Neural cell (in vitro differentiated cells): ENCODE data around the gene PCDHAC2. TPM values are rescaled to one million over a fixed set of nuclear protein-coding genes. Genes with fewer than 3 reads are reported as not detected.

Source experiments
- H2AFZ ChIP-seq: fragments of 200-600, 300-800 bp; sonication (generic), shearing (Covaris generic); 2 replicates; pipeline ENCODE4 v1.6.0; 2014; ENCODE audit warnings: low read depth, mild to moderate bottlenecking, antibody characterized with exemption, low read length, moderate library complexity
- H3F3A ChIP-seq: fragments of 200-600 bp; shearing (Covaris generic); 2 replicates; pipeline ENCODE4 v1.6.1; 2016; ENCODE audit warnings: mild to moderate bottlenecking, moderate library complexity, mixed read lengths, antibody characterized with exemption, low read length; ENCODE audit not compliant: insufficient read depth, poor library complexity, severe bottlenecking
- H3K27ac ChIP-seq: fragments of 200-600, 300-800 bp; sonication (generic), shearing (Covaris generic); 2 replicates; pipeline ENCODE4 v1.5.1; 2014; ENCODE audit warnings: mild to moderate bottlenecking, low read length, moderate library complexity
- H3K27me3 ChIP-seq: fragments of 300-800, 200-600 bp; sonication (generic), shearing (Covaris generic); 2 replicates; pipeline ENCODE4 v1.6.0; 2014; ENCODE audit warnings: mild to moderate bottlenecking, low read depth, low read length, moderate library complexity; ENCODE audit not compliant: insufficient read depth
- H3K36me3 ChIP-seq: fragments of 300-800, 200-600 bp; sonication (generic), shearing (Covaris generic); 2 replicates; pipeline ENCODE4 v1.5.1; 2014; ENCODE audit warnings: mild to moderate bottlenecking, antibody characterized with exemption, low read length, moderate library complexity; ENCODE audit not compliant: insufficient read depth
- H3K4me2 ChIP-seq: fragments of 300-800, 200-600 bp; sonication (generic), shearing (Covaris generic); 2 replicates; pipeline ENCODE4 v1.6.0; 2014; ENCODE audit warnings: mild to moderate bottlenecking, low read length
- H3K4me3 ChIP-seq: fragments of 300-800, 200-600 bp; sonication (generic), shearing (Covaris generic); 2 replicates; pipeline ENCODE4 v1.5.1; 2014; ENCODE audit warnings: mild to moderate bottlenecking, low read length, moderate library complexity
- H3K79me2 ChIP-seq: fragments of 200-600 bp; shearing (Covaris generic); replicated peaks from 2 replicates; pipeline ENCODE4 v1.6.0; 2014; ENCODE audit warnings: mild to moderate bottlenecking, low read length, moderate library complexity; ENCODE audit not compliant: insufficient read depth
- H3K9ac ChIP-seq: fragments of 300-800, 200-600 bp; sonication (generic), shearing (Covaris generic); 2 replicates; pipeline ENCODE4 v1.6.1; 2016; ENCODE audit warnings: mild to moderate bottlenecking, low read length, mixed read lengths
- H3K9me2 ChIP-seq: fragments of 200-600 bp; shearing (Covaris generic); 2 replicates; pipeline ENCODE4 v1.6.1; 2016; ENCODE audit warnings: mild to moderate bottlenecking, low read length, mixed read lengths; ENCODE audit not compliant: insufficient read depth
- H3K9me3 ChIP-seq: fragments of 200-600, 300-800 bp; sonication (generic), shearing (Covaris generic); 2 replicates; pipeline ENCODE4 v1.6.1; 2016; ENCODE audit warnings: mild to moderate bottlenecking, mixed run types, low read length, moderate library complexity, mixed read lengths
- H4K20me1 ChIP-seq: fragments of 200-600 bp; shearing (Covaris generic); 2 replicates; pipeline ENCODE4 v1.6.1; 2016; ENCODE audit warnings: mild to moderate bottlenecking, mixed run types; ENCODE audit not compliant: insufficient read depth
- EP300 ChIP-seq: fragments of 450-650 bp; conservative IDR thresholded peaks from 2 replicates; pipeline ENCODE4 v1.6.1; 2014; ENCODE audit warnings: antibody characterized with exemption, mild to moderate bottlenecking, moderate library complexity; ENCODE audit not compliant: poor library complexity, severe bottlenecking
- EZH2 ChIP-seq: fragments of 200-600, 300-800 bp; shearing (Covaris generic), sonication (generic); IDR thresholded peaks from 2 replicates; pipeline ENCODE4 v1.6.1; 2014; ENCODE audit warnings: antibody characterized with exemption, low read length, borderline replicate concordance, mild to moderate bottlenecking; ENCODE audit not compliant: insufficient read depth, poor library complexity, severe bottlenecking
- MXI1 ChIP-seq: fragments of 450-650 bp; conservative IDR thresholded peaks from 2 replicates; pipeline ENCODE4 v1.6.1; 2014; ENCODE audit warnings: antibody characterized with exemption, mild to moderate bottlenecking; ENCODE audit not compliant: poor library complexity, severe bottlenecking
- POLR2AphosphoS5 ChIP-seq: IDR thresholded peaks from 2 replicates; pipeline ENCODE4 v1.6.1; 2012
- RAD21 ChIP-seq: fragments of 450-650 bp; conservative IDR thresholded peaks from 2 replicates; pipeline ENCODE4 v1.6.1; 2014; ENCODE audit warnings: antibody characterized with exemption, mild to moderate bottlenecking, moderate library complexity
- SMC3 ChIP-seq: fragments of 450-650 bp; conservative IDR thresholded peaks from 2 replicates; pipeline ENCODE4 v1.6.1; 2014; ENCODE audit warnings: antibody characterized with exemption, mild to moderate bottlenecking, moderate library complexity; ENCODE audit not compliant: poor library complexity
- TAF1 ChIP-seq: IDR thresholded peaks from 2 replicates; pipeline ENCODE4 v1.6.1; 2012; ENCODE audit warnings: low read depth
- polyA plus RNA-seq: library from polyadenylated mRNA; depleted of rRNA; stranded (reverse); fragments of >200 nt; gene quantifications from 2 replicates; pipeline ENCODE4 v1.2.3, GENCODE V29; 2014
- TF ChIP-seq, protein P1 (sequence below): fragments of 450-650 bp; IDR thresholded peaks from 2 replicates; pipeline ENCODE4 v1.5.1; 2014; ENCODE audit warnings: antibody characterized with exemption, mild to moderate bottlenecking, moderate library complexity; ENCODE audit not compliant: poor library complexity, severe bottlenecking
- TF ChIP-seq, protein P2 (sequence below): IDR thresholded peaks from 2 replicates; pipeline ENCODE4 v1.6.1; 2012; ENCODE audit warnings: borderline replicate concordance

PCDHAC2 gene
- polyA plus RNA-seq, 1 donor from 2014 or later = 7.6 TPM

DNA sequence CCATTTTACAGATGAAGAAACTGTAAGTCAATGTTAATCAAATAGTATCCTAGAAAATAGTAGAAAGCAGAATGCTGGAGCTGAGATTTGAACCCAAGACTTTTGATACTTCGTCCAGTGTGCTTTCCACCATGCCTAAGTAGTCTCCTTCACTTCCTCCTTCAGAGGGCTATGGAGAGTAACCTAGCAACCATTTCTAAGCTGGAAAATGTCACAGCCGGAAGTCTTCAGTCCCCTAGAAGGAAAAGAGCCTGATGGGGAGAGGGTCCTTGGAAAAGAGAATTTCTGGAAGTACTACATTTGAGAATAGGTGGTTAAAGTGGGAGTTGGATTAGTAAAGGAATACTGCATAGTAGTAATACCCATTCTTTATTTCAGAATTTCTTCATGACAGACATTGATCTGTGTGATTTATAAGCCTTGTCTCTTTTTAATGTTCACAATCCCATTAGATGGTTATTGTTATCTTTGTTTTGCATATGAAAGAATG is 32.7 kb downstream of the PCDHAC2 start:
- no peak overlapping the region for H3K4me2 ChIP-seq
- no peaks in the 10 kb centered on the region for H4K20me1 ChIP-seq
- no peaks in the 10 kb centered on the region for H3K36me3 ChIP-seq
- H3K27ac ChIP-seq = no peak overlapping the region
- peaks cover 8% of the 10 kb centered on the region for H3F3A ChIP-seq
- H3K9me2 ChIP-seq = no peaks in the 10 kb centered on the region
- H3K27me3 ChIP-seq = no peaks in the 10 kb centered on the region
- H3K79me2 ChIP-seq = peaks cover 7% of the 10 kb centered on the region
- no peaks in the 10 kb centered on the region for H3K9me3 ChIP-seq
- no peak overlapping the region for H3K4me3 ChIP-seq
- no peak overlapping the region for H3K9ac ChIP-seq
- TF ChIP-seq RAD21 = no peak
- no peak for TF ChIP-seq EP300
- TF ChIP-seq SMC3 = no peak
- TF ChIP-seq TAF1 = no peak
- no peak for TF ChIP-seq POLR2AphosphoS5
- TF ChIP-seq MXI1 = no peak
- TF ChIP-seq EZH2 = no peak
- TF ChIP-seq, protein P1, sequence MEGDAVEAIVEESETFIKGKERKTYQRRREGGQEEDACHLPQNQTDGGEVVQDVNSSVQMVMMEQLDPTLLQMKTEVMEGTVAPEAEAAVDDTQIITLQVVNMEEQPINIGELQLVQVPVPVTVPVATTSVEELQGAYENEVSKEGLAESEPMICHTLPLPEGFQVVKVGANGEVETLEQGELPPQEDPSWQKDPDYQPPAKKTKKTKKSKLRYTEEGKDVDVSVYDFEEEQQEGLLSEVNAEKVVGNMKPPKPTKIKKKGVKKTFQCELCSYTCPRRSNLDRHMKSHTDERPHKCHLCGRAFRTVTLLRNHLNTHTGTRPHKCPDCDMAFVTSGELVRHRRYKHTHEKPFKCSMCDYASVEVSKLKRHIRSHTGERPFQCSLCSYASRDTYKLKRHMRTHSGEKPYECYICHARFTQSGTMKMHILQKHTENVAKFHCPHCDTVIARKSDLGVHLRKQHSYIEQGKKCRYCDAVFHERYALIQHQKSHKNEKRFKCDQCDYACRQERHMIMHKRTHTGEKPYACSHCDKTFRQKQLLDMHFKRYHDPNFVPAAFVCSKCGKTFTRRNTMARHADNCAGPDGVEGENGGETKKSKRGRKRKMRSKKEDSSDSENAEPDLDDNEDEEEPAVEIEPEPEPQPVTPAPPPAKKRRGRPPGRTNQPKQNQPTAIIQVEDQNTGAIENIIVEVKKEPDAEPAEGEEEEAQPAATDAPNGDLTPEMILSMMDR = no peak
- TF ChIP-seq, protein P2, sequence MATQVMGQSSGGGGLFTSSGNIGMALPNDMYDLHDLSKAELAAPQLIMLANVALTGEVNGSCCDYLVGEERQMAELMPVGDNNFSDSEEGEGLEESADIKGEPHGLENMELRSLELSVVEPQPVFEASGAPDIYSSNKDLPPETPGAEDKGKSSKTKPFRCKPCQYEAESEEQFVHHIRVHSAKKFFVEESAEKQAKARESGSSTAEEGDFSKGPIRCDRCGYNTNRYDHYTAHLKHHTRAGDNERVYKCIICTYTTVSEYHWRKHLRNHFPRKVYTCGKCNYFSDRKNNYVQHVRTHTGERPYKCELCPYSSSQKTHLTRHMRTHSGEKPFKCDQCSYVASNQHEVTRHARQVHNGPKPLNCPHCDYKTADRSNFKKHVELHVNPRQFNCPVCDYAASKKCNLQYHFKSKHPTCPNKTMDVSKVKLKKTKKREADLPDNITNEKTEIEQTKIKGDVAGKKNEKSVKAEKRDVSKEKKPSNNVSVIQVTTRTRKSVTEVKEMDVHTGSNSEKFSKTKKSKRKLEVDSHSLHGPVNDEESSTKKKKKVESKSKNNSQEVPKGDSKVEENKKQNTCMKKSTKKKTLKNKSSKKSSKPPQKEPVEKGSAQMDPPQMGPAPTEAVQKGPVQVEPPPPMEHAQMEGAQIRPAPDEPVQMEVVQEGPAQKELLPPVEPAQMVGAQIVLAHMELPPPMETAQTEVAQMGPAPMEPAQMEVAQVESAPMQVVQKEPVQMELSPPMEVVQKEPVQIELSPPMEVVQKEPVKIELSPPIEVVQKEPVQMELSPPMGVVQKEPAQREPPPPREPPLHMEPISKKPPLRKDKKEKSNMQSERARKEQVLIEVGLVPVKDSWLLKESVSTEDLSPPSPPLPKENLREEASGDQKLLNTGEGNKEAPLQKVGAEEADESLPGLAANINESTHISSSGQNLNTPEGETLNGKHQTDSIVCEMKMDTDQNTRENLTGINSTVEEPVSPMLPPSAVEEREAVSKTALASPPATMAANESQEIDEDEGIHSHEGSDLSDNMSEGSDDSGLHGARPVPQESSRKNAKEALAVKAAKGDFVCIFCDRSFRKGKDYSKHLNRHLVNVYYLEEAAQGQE = no peak
- no peak overlapping the region for H2AFZ ChIP-seq

DNA sequence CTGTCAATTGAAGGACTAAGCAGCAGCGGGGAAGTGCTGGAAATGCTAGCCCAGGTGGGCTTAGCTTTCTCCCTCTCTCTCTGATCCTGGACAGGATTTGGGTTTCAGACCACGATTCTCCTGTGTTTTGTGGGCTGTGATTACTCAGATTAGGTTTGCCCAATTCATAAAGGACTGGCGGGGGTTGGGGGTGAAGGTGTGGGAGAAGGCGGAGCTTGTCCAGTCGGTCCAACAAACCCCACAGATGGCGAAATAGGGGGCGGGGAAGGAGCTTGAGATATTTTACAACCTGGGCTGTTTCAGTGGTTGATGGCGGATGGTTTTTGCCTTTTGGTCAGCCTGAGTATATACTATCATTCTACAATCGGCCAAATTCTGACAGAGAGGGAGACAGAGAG is 35.2 kb downstream of the PCDHAC2 start:
- H4K20me1 ChIP-seq = no peaks in the 10 kb centered on the region
- no peaks in the 10 kb centered on the region for H3K36me3 ChIP-seq
- H3K27me3 ChIP-seq = no peaks in the 10 kb centered on the region
- no peaks in the 10 kb centered on the region for H3K9me2 ChIP-seq
- H3K79me2 ChIP-seq = peaks cover 7% of the 10 kb centered on the region
- H3K4me2 ChIP-seq = peak overlapping the region; percentile 77
- H3K9me3 ChIP-seq = no peaks in the 10 kb centered on the region
- H2AFZ ChIP-seq = peak overlapping the region; percentile 22
- no peak for TF ChIP-seq TAF1
- no peak for TF ChIP-seq RAD21
- no peak for TF ChIP-seq SMC3
- peak; percentile 29 for TF ChIP-seq POLR2AphosphoS5
- no peak for TF ChIP-seq EZH2
- TF ChIP-seq MXI1 = no peak
- TF ChIP-seq, protein P2 = peak; percentile 78
- no peak for TF ChIP-seq EP300
- TF ChIP-seq, protein P1 = no peak
- peak overlapping the region; percentile 79 for H3K9ac ChIP-seq
- H3F3A ChIP-seq = peaks cover 8% of the 10 kb centered on the region
- H3K27ac ChIP-seq = peak overlapping the region; percentile 89
- H3K4me3 ChIP-seq = peak overlapping the region; percentile 66
